T47D (cell line): ENCODE results near the gene TBX15.

Experiments used
- DNase-seq, 2 experiments: peaks; one replicate each; pipeline versions ENCODE4 v3.0.0 to v3.0.0-alpha.2; 2011 to 2012; ENCODE audit warnings: low read depth in 1 of 2, low spot score in 1 of 2
- JUND ChIP-seq: IDR thresholded peaks from 2 replicates; pipeline ENCODE4 v1.6.1; 2012; ENCODE audit warnings: low read depth
- in situ Hi-C: cut with HindIII; loops from 2 replicates; pipeline ENCODE4 v1.10.0; 2016; ENCODE audit warnings: low sequenced_read_pairs, low pct_unique_long_range_greater_than_20kb

TBX15 gene

GRCh38 chr1:118979754-118980575 is 8.2 kb downstream of the TBX15 start:
- in situ Hi-C loops: no loop called here

GRCh38 chr1:118978914-118979701 is 9.0 kb downstream of the TBX15 start:
- TF ChIP-seq JUND: no peak
- no peak for DNase-seq
- in situ Hi-C loops: no loop called here

More at GRCh38 chr1:118979754-118980575, 8.2 kb downstream of the TBX15 start:
- TF ChIP-seq JUND: no peak
- DNase-seq: no peak

- DNase-seq: no peak
- TF ChIP-seq JUND: no peak
- in situ Hi-C loops: no loop called here
Measured at GRCh38 chr1:118977600-118977999, 10.5 kb downstream of the TBX15 start.

- TF ChIP-seq JUND: no peak
- in situ Hi-C loops: no loop called here
- DNase-seq: no peak
Measured at GRCh38 chr1:118974661-118975060, 13.5 kb downstream of the TBX15 start.

- in situ Hi-C loops: no loop called here
- no peak for DNase-seq
- no peak for TF ChIP-seq JUND
Measured at GRCh38 chr1:118973531-118974137, 14.5 kb downstream of the TBX15 start.

GRCh38 chr1:118973032-118973431 is 15.1 kb downstream of the TBX15 start:
- no peak for DNase-seq
- in situ Hi-C loops: no loop called here
- no peak for TF ChIP-seq JUND

- no peak for TF ChIP-seq JUND
- no peak for DNase-seq
- in situ Hi-C loops: no loop called here
Measured at GRCh38 chr1:118970451-118970850, 17.7 kb downstream of the TBX15 start.

GRCh38 chr1:118963456-118964430 is 24.4 kb downstream of the TBX15 start:
- DNase-seq: no peak
- no peak for TF ChIP-seq JUND
- in situ Hi-C loops: no loop called here

GRCh38 chr1:118963138-118963455 is 25.0 kb downstream of the TBX15 start:
- no peak for DNase-seq
- in situ Hi-C loops: no loop called here
- no peak for TF ChIP-seq JUND

- in situ Hi-C loops: no loop called here
- TF ChIP-seq JUND: no peak
- no peak for DNase-seq
Measured at GRCh38 chr1:118961156-118961555, 27.0 kb downstream of the TBX15 start.

GRCh38 chr1:118960567-118961136 is 27.5 kb downstream of the TBX15 start:
- in situ Hi-C loops: no loop called here
- no peak for DNase-seq

DNA sequence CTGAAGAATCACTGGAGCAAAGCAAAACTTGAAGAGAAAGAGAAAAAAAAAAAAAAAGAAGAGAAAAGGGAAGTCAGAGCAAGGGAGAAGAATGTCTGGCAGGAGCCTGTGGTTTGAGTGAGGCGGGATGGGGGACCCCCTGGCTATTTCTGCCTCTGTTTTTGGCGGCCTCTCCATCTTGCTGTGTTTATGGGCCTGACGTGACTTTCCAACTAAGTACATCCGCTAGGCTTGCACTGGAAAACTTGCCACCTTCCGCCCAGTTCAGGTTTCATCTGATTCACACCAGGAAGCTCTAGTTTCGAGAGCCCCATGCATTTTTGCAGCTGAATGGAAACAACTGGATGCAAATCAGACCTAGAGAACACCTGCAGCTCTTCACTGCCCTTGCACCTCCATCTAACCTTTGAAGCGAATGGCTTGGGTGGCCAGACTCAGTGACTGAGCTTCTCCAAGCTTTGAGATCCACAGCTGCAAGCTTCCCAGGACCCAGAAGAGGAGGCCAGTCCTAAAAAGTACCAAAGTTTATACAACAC is 28.0 kb downstream of the TBX15 start:
- TF ChIP-seq JUND: no peak
- in situ Hi-C loops: no loop called here
- DNase-seq: no peak

More at GRCh38 chr1:118960567-118961136, 27.5 kb downstream of the TBX15 start:
- no peak for TF ChIP-seq JUND
